ENCODE measurements around the gene ATP8A2. TPM values are rescaled to one million over a fixed set of nuclear protein-coding genes. Genes with fewer than 3 reads are reported as not detected.

The ATP8A2 gene
- total RNA-seq, 2 experiments from 2014 or later, result 0.92 to 0.94 TPM

- DNase-seq, result no peak
- intact Hi-C loops (cut with micrococcal nuclease), result no loop called here
- Mint-ChIP-seq H3K27ac (no peak overlapping the region), H3K4me3 (no peak overlapping the region), H3K36me3 (ENCODE audit: low read depth) (no peaks in the 10 kb centered on the region), H3K27me3 (peaks cover 1% of the 10 kb centered on the region), H3K4me1 (ENCODE audit: low read depth) (no peaks in the 10 kb centered on the region), H3K9me3 (no peaks in the 10 kb centered on the region)
- CTCF ChIA-PET, result no interaction called here
- no peak for ATAC-seq
- no peak for TF ChIP-seq CTCF (IDR thresholded peaks at IDR 0.05)
- POLR2A ChIA-PET, result no interaction called here
Measured at GRCh38 chr13:25691654-25692053, 319.9 kb downstream of the ATP8A2 start.

- no peaks in the 10 kb centered on the region for H3K4me1 Mint-ChIP-seq (ENCODE audit: low read depth)
Measured at GRCh38 chr13:25692099-25692498, 320.3 kb downstream of the ATP8A2 start.

GRCh38 chr13:25699056-25699455 is 327.3 kb downstream of the ATP8A2 start:
- ChIA-PET CTCF (no interaction called here), POLR2A (no interaction called here)
- ATAC-seq (no peak), DNase-seq (no peak)
- intact Hi-C loops (cut with micrococcal nuclease), result no loop called here
- H3K4me3 Mint-ChIP-seq, result no peak overlapping the region
- no peak for TF ChIP-seq CTCF (IDR thresholded peaks at IDR 0.05)
- H3K27me3 Mint-ChIP-seq, result no peaks in the 10 kb centered on the region
- no peaks in the 10 kb centered on the region for H3K4me1 Mint-ChIP-seq (ENCODE audit: low read depth)
- H3K9me3 Mint-ChIP-seq, result no peaks in the 10 kb centered on the region
- H3K36me3 Mint-ChIP-seq (ENCODE audit: low read depth), result no peaks in the 10 kb centered on the region
- no peak overlapping the region for H3K27ac Mint-ChIP-seq

More at GRCh38 chr13:25692099-25692498, 320.3 kb downstream of the ATP8A2 start:
- ATAC-seq, result no peak
- no peaks in the 10 kb centered on the region for H3K9me3 Mint-ChIP-seq
- H3K27ac Mint-ChIP-seq, result no peak overlapping the region
- DNase-seq, result no peak
- peaks cover 1% of the 10 kb centered on the region for H3K27me3 Mint-ChIP-seq
- intact Hi-C loops (cut with micrococcal nuclease), result no loop called here
- POLR2A ChIA-PET, result no interaction called here
- no peak overlapping the region for H3K4me3 Mint-ChIP-seq
- no peaks in the 10 kb centered on the region for H3K36me3 Mint-ChIP-seq (ENCODE audit: low read depth)
- no peak for TF ChIP-seq CTCF (IDR thresholded peaks at IDR 0.05)
- CTCF ChIA-PET, result no interaction called here

- Mint-ChIP-seq H3K4me3 (no peak overlapping the region), H3K36me3 (ENCODE audit: low read depth) (no peaks in the 10 kb centered on the region), H3K9me3 (no peaks in the 10 kb centered on the region), H3K27me3 (no peaks in the 10 kb centered on the region), H3K4me1 (ENCODE audit: low read depth) (no peaks in the 10 kb centered on the region), H3K27ac (no peak overlapping the region)
- ATAC-seq (no peak), DNase-seq (no peak)
- ChIA-PET CTCF (no interaction called here), POLR2A (no interaction called here)
- no peak for TF ChIP-seq CTCF (IDR thresholded peaks at IDR 0.05)
- intact Hi-C loops (cut with micrococcal nuclease), result no loop called here
Measured at GRCh38 chr13:25699600-25699999, 327.8 kb downstream of the ATP8A2 start.

- ChIA-PET CTCF (no interaction called here), POLR2A (no interaction called here)
- no peak for TF ChIP-seq CTCF (IDR thresholded peaks at IDR 0.05)
Measured at GRCh38 chr13:25701304-25701703, 329.5 kb downstream of the ATP8A2 start.

More at GRCh38 chr13:25701304-25701703, 329.5 kb downstream of the ATP8A2 start:
- Mint-ChIP-seq H3K27ac (no peak overlapping the region), H3K9me3 (no peaks in the 10 kb centered on the region), H3K27me3 (no peaks in the 10 kb centered on the region), H3K4me3 (no peak overlapping the region), H3K4me1 (ENCODE audit: low read depth) (no peaks in the 10 kb centered on the region), H3K36me3 (ENCODE audit: low read depth) (no peaks in the 10 kb centered on the region)
- intact Hi-C loops (cut with micrococcal nuclease), result no loop called here
- ATAC-seq (no peak), DNase-seq (no peak)
